Heart right ventricle (tissue), 16 donors: Measurements from ENCODE around the gene GNAL. TPM values are rescaled to one million over a fixed set of nuclear protein-coding genes. Genes with fewer than 3 reads are reported as not detected.

Experiments used
- ATAC-seq, 8 donors: fragments of 200-7000 bp; cut with Tn5 transposase; one replicate each; pipeline ENCODE4 v1.9.1; 2020; ENCODE audit warnings: mild to moderate bottlenecking in 8 of 8, moderate library complexity in 8 of 8, moderate number of reproducible peaks in 1 of 8
- DNase-seq, 2 donors: peaks; one replicate each; pipeline ENCODE4 v3.0.0-alpha.2; 2020
- H3K27ac ChIP-seq, 10 donors: fragments of 200-600 bp; sonication (generic) in 2 of 10; one replicate each; pipeline versions ENCODE4 v1.5.0 to v1.8.0; 2020 to 2022; ENCODE audit warnings: mild to moderate bottlenecking in 3 of 10
- H3K27me3 ChIP-seq, 7 donors: fragments of 200-600 bp; one replicate each; pipeline ENCODE4 v1.8.0; 2021 to 2022; ENCODE audit warnings: mild to moderate bottlenecking in 2 of 7
- H3K36me3 ChIP-seq, 9 donors: fragments of 200-600 bp; sonication (generic) in 1 of 9; one replicate each; pipeline versions ENCODE4 v1.5.0 to v1.8.0; 2020 to 2022; ENCODE audit warnings: mild to moderate bottlenecking in 2 of 9
- H3K4me1 ChIP-seq, 9 donors: fragments of 200-600 bp; sonication (generic) in 1 of 9; one replicate each; pipeline versions ENCODE4 v1.5.0 to v1.8.0; 2020 to 2022; ENCODE audit warnings: mild to moderate bottlenecking in 4 of 9
- H3K4me3 ChIP-seq, 10 donors: fragments of 200-600 bp; sonication (generic) in 2 of 10; one replicate each; pipeline versions ENCODE4 v1.5.0 to v1.8.0; 2020 to 2022; ENCODE audit warnings: mild to moderate bottlenecking in 7 of 10, moderate library complexity in 2 of 10
- H3K9me3 ChIP-seq, 11 donors: fragments of 200-600 bp in 10 of 11; sonication (generic) in 2 of 11; one replicate each; pipeline versions ENCODE4 v1.5.0 to v1.8.0; 2013 to 2022; ENCODE audit warnings: mild to moderate bottlenecking in 2 of 11, control low read depth in 1 of 11, moderate library complexity in 1 of 11
- WGBS, 2 donors: extraction: QIAGEN DNeasy Blood & Tissue Kit; methylation state at CpG; one replicate each; pipeline ENCODE4 v1.1.7; 2013; ENCODE audit warnings: inconsistent platforms in 1 of 2; 5-methylcytosine and 5-hydroxymethylcytosine counted together
- intact Hi-C, 10 donors: fragments of 100-400 bp; cut with DNase I; formaldehyde crosslinking; loops; one replicate each; pipeline versions ENCODE4 v1.11.1 to v1.14.2; 2022
- polyA plus RNA-seq, 2 donors: library from polyadenylated mRNA; stranded (reverse); fragments of 200-250 nt; gene quantifications; one replicate each; pipeline ENCODE4 v1.2.3, GENCODE V29; 2013
- total RNA-seq, 10 donors: library from RNA; stranded (reverse); fragmentation: NEBNext Ultra II Directional in 3 of 10; extraction: Animal tissue kit (Norgen Biotek cat#: 25700) in 3 of 10; gene quantifications; one replicate each; pipeline versions ENCODE4 v1.2.1 to v1.2.4, GENCODE V29; 2021 to 2023
- TF ChIP-seq, protein P1 (sequence below), 9 donors: fragments of 200-600 bp; sonication (generic) in 2 of 9; IDR thresholded peaks; one replicate each; pipeline versions ENCODE4 v1.5.0 to v1.8.0; 2021 to 2022; ENCODE audit warnings: antibody characterized with exemption in 9 of 9, mild to moderate bottlenecking in 5 of 9, moderate library complexity in 1 of 9
- donor health status: Arrhythmogenic right ventricular cardiomyopathy.
- donor health status: ischemic (EF 13 %, LVEDD 7.1; RV severe dilation, severe dysfunction).
- donor health status: healthy with polysubstance abuse.
- donor health status: DM: no; HTN: yes; CAD: no.
- donor health status: DM: no; HTN: no; CAD: no.
- donor health status: ischemic (EF 25% LVEDD 6.9; RV normal size, moderate dysfunction).
- donor health status: ischemic (EF 25% LVEDD 5.7; RV mildly dilated, moderate dysfunction).
- donor health status: healthy.
- donor health status: DM: yes; HTN: yes; CAD: no.
- donor health status: Ischemic cardiomyopathy.
- donor health status: ischemic (EF 35%, LVEDD 5.7; RV mildly dilated, moderate dysfunction).
- donor health status: nonischemic (EF 11% LVEDD 7.7; RV severe dilation, severe dysfunction).
- donor health status: DM: yes; HTN: yes; CAD: no.
- donor health status: PGD.
- donor health status: ischemic (EF 29% LVEDD 5.4; RV normal size, mild dysfunction).
- donor health status: nonischemic (EF 23%, LVEDD 6.1; RV moderate dilation, normal function).

GNAL gene
- total and polyA plus RNA-seq, 12 donors: 0.42 to 6.9 (median 1.6) TPM

DNA sequence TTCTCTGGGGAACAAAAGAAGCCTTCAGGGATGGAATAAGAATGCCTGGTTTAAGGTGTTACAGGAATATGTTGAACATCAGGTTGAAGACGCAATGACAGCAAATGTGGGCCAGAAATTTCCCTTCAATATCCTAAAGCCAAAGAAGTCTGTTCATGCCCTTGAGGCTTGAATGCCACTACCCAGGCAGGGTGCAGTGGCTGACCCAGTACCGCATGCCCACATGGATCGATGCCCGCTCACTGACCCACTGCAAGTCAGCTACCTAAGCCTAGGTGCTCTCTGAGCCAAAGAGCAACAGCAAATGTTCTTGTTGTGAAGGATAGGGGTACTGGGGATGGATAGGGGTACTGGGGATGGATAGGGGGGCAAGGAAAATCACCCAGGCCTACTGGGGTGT lies 58.2 kb downstream of the GNAL start:
- no peak for DNase-seq
- TF ChIP-seq, protein P1, sequence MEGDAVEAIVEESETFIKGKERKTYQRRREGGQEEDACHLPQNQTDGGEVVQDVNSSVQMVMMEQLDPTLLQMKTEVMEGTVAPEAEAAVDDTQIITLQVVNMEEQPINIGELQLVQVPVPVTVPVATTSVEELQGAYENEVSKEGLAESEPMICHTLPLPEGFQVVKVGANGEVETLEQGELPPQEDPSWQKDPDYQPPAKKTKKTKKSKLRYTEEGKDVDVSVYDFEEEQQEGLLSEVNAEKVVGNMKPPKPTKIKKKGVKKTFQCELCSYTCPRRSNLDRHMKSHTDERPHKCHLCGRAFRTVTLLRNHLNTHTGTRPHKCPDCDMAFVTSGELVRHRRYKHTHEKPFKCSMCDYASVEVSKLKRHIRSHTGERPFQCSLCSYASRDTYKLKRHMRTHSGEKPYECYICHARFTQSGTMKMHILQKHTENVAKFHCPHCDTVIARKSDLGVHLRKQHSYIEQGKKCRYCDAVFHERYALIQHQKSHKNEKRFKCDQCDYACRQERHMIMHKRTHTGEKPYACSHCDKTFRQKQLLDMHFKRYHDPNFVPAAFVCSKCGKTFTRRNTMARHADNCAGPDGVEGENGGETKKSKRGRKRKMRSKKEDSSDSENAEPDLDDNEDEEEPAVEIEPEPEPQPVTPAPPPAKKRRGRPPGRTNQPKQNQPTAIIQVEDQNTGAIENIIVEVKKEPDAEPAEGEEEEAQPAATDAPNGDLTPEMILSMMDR (IDR thresholded peaks at IDR 0.05): no peak
- Histone ChIP-seq H3K36me3 (no peaks in the 10 kb centered on the region), H3K27ac (no peak overlapping the region), H3K9me3 (no peaks in the 10 kb centered on the region), H3K4me1 (peaks cover 0 to 12% (median 9%) of the 10 kb centered on the region in 9 donors), H3K27me3 (peaks cover 0 to 83% (median 56%) of the 10 kb centered on the region in 7 donors), H3K4me3 (no peak overlapping the region)
- 95 to 97% methylated on average over 4 of the region's 4 CpGs for WGBS, 2 donors
- intact Hi-C loops: no loop called here
- no peak for ATAC-seq

DNA sequence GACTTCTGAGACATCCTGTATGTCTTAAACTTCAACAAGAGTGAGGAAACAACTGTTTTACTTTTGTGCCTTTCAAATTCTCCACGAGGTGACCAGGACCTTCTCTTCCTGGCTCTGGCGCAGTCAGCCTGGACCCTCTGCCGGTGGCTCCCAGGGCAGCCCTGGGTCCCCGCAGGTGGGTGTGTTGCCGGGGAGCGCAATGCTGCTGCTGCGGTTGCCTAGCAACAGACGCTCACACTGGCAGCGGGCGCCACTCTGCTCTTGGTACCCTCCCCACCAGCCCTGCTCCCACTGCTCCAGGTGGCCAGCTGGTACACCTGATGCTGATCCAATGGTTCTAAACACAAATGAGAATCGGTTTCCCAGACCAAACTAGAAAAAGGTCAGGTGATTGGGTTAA lies 58.7 kb downstream of the GNAL start:
- no peak for ATAC-seq
- peaks cover 0 to 83% (median 61%) of the 10 kb centered on the region in 7 donors for H3K27me3 ChIP-seq

DNA sequence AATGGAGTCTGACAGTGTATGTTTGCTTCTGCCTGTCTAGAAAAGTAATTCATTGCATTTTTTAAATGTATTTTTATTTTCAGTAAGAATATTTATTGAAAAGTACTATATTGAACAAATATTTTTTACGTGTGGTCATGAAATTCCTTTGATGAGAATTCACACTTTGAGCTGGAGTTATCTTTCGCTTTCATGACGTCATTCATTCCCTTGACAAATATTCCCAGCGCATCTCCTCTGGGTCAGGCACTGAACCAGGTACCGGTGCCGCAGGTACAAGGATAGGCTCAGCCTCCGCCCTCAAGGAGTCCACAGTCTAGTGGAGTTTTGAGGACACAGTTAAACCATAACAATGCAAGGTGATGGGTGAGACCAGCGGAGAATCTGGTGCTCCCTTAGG lies 60.2 kb downstream of the GNAL start:
- peaks cover 0 to 85% (median 68%) of the 10 kb centered on the region in 7 donors for H3K27me3 ChIP-seq
- intact Hi-C loops: no loop called here

More for the DNA sequence above, 58.7 kb downstream of the GNAL start:
- Histone ChIP-seq H3K36me3 (no peaks in the 10 kb centered on the region), H3K4me3 (no peak overlapping the region), H3K9me3 (no peaks in the 10 kb centered on the region), H3K4me1 (peaks cover 0 to 15% (median 9%) of the 10 kb centered on the region in 9 donors), H3K27ac (no peak overlapping the region)
- intact Hi-C loops: no loop called here
- 33 to 37% methylated on average over 11 of the region's 11 CpGs for WGBS, 2 donors
- TF ChIP-seq, protein P1 (IDR thresholded peaks at IDR 0.05): no peak
- DNase-seq: no peak

DNA sequence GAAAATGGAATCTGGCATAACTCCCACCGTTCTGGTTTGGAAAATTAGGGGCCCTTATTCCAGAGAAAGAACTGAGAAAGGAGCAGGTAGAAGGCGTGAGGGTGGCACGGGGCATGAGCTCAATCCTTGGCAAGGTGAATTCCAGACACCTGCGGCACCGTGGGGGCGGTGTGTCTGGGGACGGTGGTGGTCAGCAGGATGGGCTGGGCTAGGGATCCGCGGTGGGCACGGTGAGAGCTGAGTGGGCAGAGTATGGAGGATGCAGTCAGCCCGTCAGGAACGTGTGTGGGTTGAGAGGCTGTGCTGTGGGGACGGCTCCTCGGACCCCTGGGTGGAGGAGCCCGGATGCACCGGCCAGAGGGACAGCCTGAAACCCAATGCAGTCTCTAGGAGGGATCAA lies 61.1 kb downstream of the GNAL start:
- 86 to 91% methylated on average over 16 of the region's 16 CpGs for WGBS, 2 donors
- DNase-seq (no peak), ATAC-seq (no peak)
- no peak overlapping the region for H3K27ac ChIP-seq
- peaks cover 0 to 84% (median 66%) of the 10 kb centered on the region in 7 donors for H3K27me3 ChIP-seq
- intact Hi-C loops: no loop called here
- TF ChIP-seq, protein P1 (IDR thresholded peaks at IDR 0.05): no peak
- peaks cover 0 to 16% (median 9%) of the 10 kb centered on the region in 9 donors for H3K4me1 ChIP-seq
- H3K36me3 ChIP-seq: no peaks in the 10 kb centered on the region
- no peaks in the 10 kb centered on the region for H3K9me3 ChIP-seq
- H3K4me3 ChIP-seq: no peak overlapping the region

More for the DNA sequence above, 60.2 kb downstream of the GNAL start:
- Histone ChIP-seq H3K4me1 (peaks cover 0 to 16% (median 9%) of the 10 kb centered on the region in 9 donors), H3K4me3 (no peak overlapping the region), H3K36me3 (no peaks in the 10 kb centered on the region), H3K27ac (no peak overlapping the region), H3K9me3 (no peaks in the 10 kb centered on the region)
- TF ChIP-seq, protein P1 (IDR thresholded peaks at IDR 0.05): no peak
- DNase-seq (no peak), ATAC-seq (no peak)
- 88% methylated on average over 8 of the region's 8 CpGs for WGBS, 2 donors
